K562 (cell line): ENCODE results near the gene RBM7. TPM values are rescaled to one million over a fixed set of nuclear protein-coding genes. Genes with fewer than 3 reads are reported as not detected.

Source experiments
- CREB1 ChIP-seq, 2 experiments: sonication (generic) in 1 of 2; formaldehyde crosslinking in 1 of 2; IDR thresholded peaks; 2 replicates each; pipeline versions ENCODE4 v1.6.1 to v1.8.0; 2012 to 2022; ENCODE audit warnings: inconsistent platforms in 1 of 2, mild to moderate bottlenecking in 1 of 2, missing genetic modification reagents in 1 of 2, moderate library complexity in 1 of 2
- KLF13 ChIP-seq: fragments of 450-650 bp; IDR thresholded peaks from 2 replicates; pipeline ENCODE4 v1.6.1; 2016; ENCODE audit warnings: missing genetic modification characterization, low read depth, mild to moderate bottlenecking, missing compliant biosample characterization, moderate library complexity, borderline replicate concordance
- NFATC3 ChIP-seq: fragments of 450-650 bp; IDR thresholded peaks from 2 replicates; pipeline ENCODE4 v1.6.1; 2017; ENCODE audit warnings: mild to moderate bottlenecking
- NKRF ChIP-seq: fragments of 450-650 bp; IDR thresholded peaks from 2 replicates; pipeline ENCODE4 v1.6.1; 2016; ENCODE audit warnings: borderline replicate concordance
- NR2C2 ChIP-seq, 2 experiments: fragments of 200-800 bp in 1 of 2; sonication (Bioruptor generic) in 1 of 2; sonication (generic) in 1 of 2; formaldehyde crosslinking in 1 of 2; IDR thresholded peaks; 2 replicates each; pipeline versions ENCODE4 v1.6.1 to v1.8.0; 2016 to 2022; ENCODE audit warnings: mild to moderate bottlenecking in 1 of 2, missing compliant biosample characterization in 1 of 2, missing genetic modification characterization in 1 of 2, missing genetic modification reagents in 1 of 2
- TAF1 ChIP-seq: IDR thresholded peaks from 2 replicates; pipeline ENCODE4 v1.6.1; 2011; ENCODE audit warnings: mild to moderate bottlenecking, low read length, moderate library complexity; ENCODE audit not compliant: insufficient read depth, control insufficient read depth, severe bottlenecking; ENCODE audit errors: extremely low read depth
- TEAD1 ChIP-seq, 2 experiments: fragments of 450-650 bp in 1 of 2; sonication (generic) in 1 of 2; formaldehyde crosslinking; IDR thresholded peaks; 2 replicates each; pipeline versions ENCODE4 v1.4.0 to v1.8.0; 2020 to 2022; ENCODE audit warnings: mild to moderate bottlenecking in 2 of 2, missing genetic modification reagents in 1 of 2
- U2AF1 ChIP-seq: fragments of 200-400 bp; formaldehyde crosslinking; optimal IDR thresholded peaks from 2 replicates; pipeline ENCODE3; 2017; ENCODE audit warnings: mild to moderate bottlenecking, low read depth, low read length, moderate library complexity
- ZMIZ1 ChIP-seq, 2 experiments: fragments of 150-350 bp in 1 of 2; IDR thresholded peaks; 2 replicates each; pipeline ENCODE4 v1.6.1; 2012 to 2016; ENCODE audit warnings: low read depth in 2 of 2, low read length in 2 of 2, mild to moderate bottlenecking in 1 of 2, moderate library complexity in 1 of 2
- ZNF77 ChIP-seq: fragments of 250-450 bp; sonication (Bioruptor Pico); IDR thresholded peaks from 2 replicates; pipeline ENCODE4 v1.5.0; 2020
- polyA plus RNA-seq, 8 experiments: library from polyadenylated mRNA; depleted of rRNA in 4 of 8; stranded (reverse) in 5 of 8; unstranded in 3 of 8; fragments of >200 nt; fragmentation: Nextera tagmentation in 2 of 8; fragmentation: Illumina TruSeq in 1 of 8; extraction: Ambion mirVana in 2 of 8; extraction: Trizol in 1 of 8; gene quantifications; 2 replicates each; pipeline versions ENCODE4 v1.2.1 to v1.2.3, GENCODE V29; 2011 to 2014; ENCODE audit warnings: inconsistent platforms in 1 of 8, missing spikeins in 1 of 8
- total RNA-seq, 7 experiments: library from RNA; depleted of rRNA in 6 of 7; stranded (reverse); fragments of >200 nt in 6 of 7; fragmentation: Illumina TruSeq in 2 of 7; extraction: Trizol in 2 of 7; gene quantifications; 2 replicates each; pipeline versions ENCODE4 v1.2.1 to v1.2.3, GENCODE V29; 2011 to 2021; ENCODE audit warnings: low replicate concordance in 1 of 7
- TF ChIP-seq, protein P1 (sequence below), 2 experiments: fragments of 450-650 bp in 1 of 2; sonication (generic) in 1 of 2; formaldehyde crosslinking in 1 of 2; IDR thresholded peaks in 1 of 2; conservative IDR thresholded peaks in 1 of 2; 2 replicates each; pipeline versions ENCODE4 v1.6.1 to v1.8.1; 2016 to 2023; ENCODE audit warnings: mild to moderate bottlenecking in 2 of 2, moderate library complexity in 2 of 2, inconsistent platforms in 1 of 2, missing genetic modification reagents in 1 of 2
- TF ChIP-seq, protein P2 (sequence below): fragments of 450-650 bp; conservative IDR thresholded peaks from 2 replicates; pipeline ENCODE4 v1.6.1; 2016; ENCODE audit warnings: missing genetic modification characterization, low read depth, mild to moderate bottlenecking, control low read depth, missing compliant biosample characterization
- TF ChIP-seq, protein P3 (sequence below), 2 experiments: IDR thresholded peaks; 2 replicates each; pipeline ENCODE4 v1.6.1; 2012; ENCODE audit warnings: improper control_type of control experiment in 2 of 2, low read depth in 2 of 2, low read length in 2 of 2, borderline replicate concordance in 1 of 2

RBM7 gene
- total and polyA plus RNA-seq, 9 of the 15 experiments (the other 6 are each of a cell fraction or from before 2014, with no cell fraction given), result 26.0 to 76.8 (median 49.6) TPM

- TF ChIP-seq ZMIZ1 (IDR thresholded peaks at IDR 0.05; ENCODE audit: low read depth in 2 of 2, low read length in 2 of 2), result no peak
- TF ChIP-seq NKRF, result peak; percentile 77
- TF ChIP-seq, protein P1, sequence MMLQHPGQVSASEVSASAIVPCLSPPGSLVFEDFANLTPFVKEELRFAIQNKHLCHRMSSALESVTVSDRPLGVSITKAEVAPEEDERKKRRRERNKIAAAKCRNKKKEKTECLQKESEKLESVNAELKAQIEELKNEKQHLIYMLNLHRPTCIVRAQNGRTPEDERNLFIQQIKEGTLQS (IDR thresholded peaks at IDR 0.05), result peak; percentile 70
- TF ChIP-seq, protein P1 (CRISPR knock-in tag; conservative IDR thresholded peaks at IDR 0.05), result 0 out of 2 replicates have a peak, but pooled peaks have one; percentile 21
- no peak for TF ChIP-seq U2AF1
- peak; percentile 70 for TF ChIP-seq NR2C2 (CRISPR knock-in tag; IDR thresholded peaks at IDR 0.05)
- peak; percentile 95 for TF ChIP-seq NR2C2 (tag; IDR thresholded peaks at IDR 0.05)
- TF ChIP-seq ZNF77 (CRISPR knock-in tag), result no peak
- peak; percentile 90 for TF ChIP-seq TAF1
- no peak for TF ChIP-seq NFATC3
- TF ChIP-seq, protein P2, sequence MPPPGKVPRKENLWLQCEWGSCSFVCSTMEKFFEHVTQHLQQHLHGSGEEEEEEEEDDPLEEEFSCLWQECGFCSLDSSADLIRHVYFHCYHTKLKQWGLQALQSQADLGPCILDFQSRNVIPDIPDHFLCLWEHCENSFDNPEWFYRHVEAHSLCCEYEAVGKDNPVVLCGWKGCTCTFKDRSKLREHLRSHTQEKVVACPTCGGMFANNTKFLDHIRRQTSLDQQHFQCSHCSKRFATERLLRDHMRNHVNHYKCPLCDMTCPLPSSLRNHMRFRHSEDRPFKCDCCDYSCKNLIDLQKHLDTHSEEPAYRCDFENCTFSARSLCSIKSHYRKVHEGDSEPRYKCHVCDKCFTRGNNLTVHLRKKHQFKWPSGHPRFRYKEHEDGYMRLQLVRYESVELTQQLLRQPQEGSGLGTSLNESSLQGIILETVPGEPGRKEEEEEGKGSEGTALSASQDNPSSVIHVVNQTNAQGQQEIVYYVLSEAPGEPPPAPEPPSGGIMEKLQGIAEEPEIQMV (tag), result no peak; the same call in 1 of the 2 replicates
- TF ChIP-seq TEAD1 (CRISPR knock-in tag; IDR thresholded peaks at IDR 0.05), result peak; percentile 71 to 82; a peak in 2 of 4 replicates
- peak; percentile 89 for TF ChIP-seq CREB1 (IDR thresholded peaks at IDR 0.05)
- TF ChIP-seq CREB1 (CRISPR knock-in tag; IDR thresholded peaks at IDR 0.05), result peak; percentile 92
- TF ChIP-seq KLF13 (tag), result peak; percentile 35; the same call in 1 of the 2 replicates
- TF ChIP-seq, protein P3, sequence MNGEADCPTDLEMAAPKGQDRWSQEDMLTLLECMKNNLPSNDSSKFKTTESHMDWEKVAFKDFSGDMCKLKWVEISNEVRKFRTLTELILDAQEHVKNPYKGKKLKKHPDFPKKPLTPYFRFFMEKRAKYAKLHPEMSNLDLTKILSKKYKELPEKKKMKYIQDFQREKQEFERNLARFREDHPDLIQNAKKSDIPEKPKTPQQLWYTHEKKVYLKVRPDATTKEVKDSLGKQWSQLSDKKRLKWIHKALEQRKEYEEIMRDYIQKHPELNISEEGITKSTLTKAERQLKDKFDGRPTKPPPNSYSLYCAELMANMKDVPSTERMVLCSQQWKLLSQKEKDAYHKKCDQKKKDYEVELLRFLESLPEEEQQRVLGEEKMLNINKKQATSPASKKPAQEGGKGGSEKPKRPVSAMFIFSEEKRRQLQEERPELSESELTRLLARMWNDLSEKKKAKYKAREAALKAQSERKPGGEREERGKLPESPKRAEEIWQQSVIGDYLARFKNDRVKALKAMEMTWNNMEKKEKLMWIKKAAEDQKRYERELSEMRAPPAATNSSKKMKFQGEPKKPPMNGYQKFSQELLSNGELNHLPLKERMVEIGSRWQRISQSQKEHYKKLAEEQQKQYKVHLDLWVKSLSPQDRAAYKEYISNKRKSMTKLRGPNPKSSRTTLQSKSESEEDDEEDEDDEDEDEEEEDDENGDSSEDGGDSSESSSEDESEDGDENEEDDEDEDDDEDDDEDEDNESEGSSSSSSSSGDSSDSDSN (IDR thresholded peaks at IDR 0.05; ENCODE audit: borderline replicate concordance in 1 of 2, low read depth in 2 of 2, low read length in 2 of 2), result peak; percentile 50 to 74; a peak in 1 of 4 replicates
Observed at GRCh38 chr11:114400216-114400914, at the start of gene RBM7, which contains the start of gene C11orf71 (continued).
